Liver (tissue), 3 donors: ENCODE data around the gene EYA4.

ENCODE experiments used
- GABPA ChIP-seq, 2 donors: IDR thresholded peaks in 1 of 2; conservative IDR thresholded peaks in 1 of 2; 2 replicates each; pipeline ENCODE4 v1.6.1; 2016; ENCODE audit warnings: antibody characterized with exemption in 2 of 2, mild to moderate bottlenecking in 1 of 2, moderate library complexity in 1 of 2
- JUND ChIP-seq, 2 donors: IDR thresholded peaks; 2 replicates each; pipeline ENCODE4 v1.6.1; 2016; ENCODE audit warnings: antibody characterized with exemption in 2 of 2
- MAX ChIP-seq: IDR thresholded peaks from 2 replicates; pipeline ENCODE4 v1.6.1; 2016; ENCODE audit warnings: antibody characterized with exemption
- NR2F2 ChIP-seq: IDR thresholded peaks from 2 replicates; pipeline ENCODE4 v1.6.1; 2016; ENCODE audit warnings: antibody characterized with exemption
- RAD21 ChIP-seq, 2 donors: IDR thresholded peaks; 2 replicates each; pipeline ENCODE4 v1.6.1; 2016; ENCODE audit warnings: antibody characterized with exemption in 2 of 2, mild to moderate bottlenecking in 2 of 2
- RXRA ChIP-seq, 2 donors: IDR thresholded peaks; 2 replicates each; pipeline ENCODE4 v1.6.1; 2017 to 2018; ENCODE audit warnings: antibody characterized with exemption in 2 of 2, mild to moderate bottlenecking in 1 of 2
- TAF1 ChIP-seq: conservative IDR thresholded peaks from 2 replicates; pipeline ENCODE4 v1.6.1; 2016; ENCODE audit warnings: antibody characterized with exemption, mild to moderate bottlenecking
- YY1 ChIP-seq: IDR thresholded peaks from 2 replicates; pipeline ENCODE4 v1.6.1; 2016; ENCODE audit warnings: antibody characterized with exemption, mild to moderate bottlenecking
- TF ChIP-seq, protein P1 (sequence below): IDR thresholded peaks from 2 replicates; pipeline ENCODE4 v1.6.1; 2016; ENCODE audit warnings: antibody characterized with exemption, mild to moderate bottlenecking
- TF ChIP-seq, protein P2 (sequence below): fragments of 150-350 bp; IDR thresholded peaks from 2 replicates; pipeline ENCODE4 v1.5.1; 2017; ENCODE audit warnings: improper control_type of control experiment, low read depth, low read length; ENCODE audit not compliant: missing input control
- TF ChIP-seq, protein P3 (sequence below): IDR thresholded peaks from 2 replicates; pipeline ENCODE4 v1.6.1; 2016; ENCODE audit warnings: antibody characterized with exemption
- donor health status: healthy.
- donor health status: healthy.

DNA sequence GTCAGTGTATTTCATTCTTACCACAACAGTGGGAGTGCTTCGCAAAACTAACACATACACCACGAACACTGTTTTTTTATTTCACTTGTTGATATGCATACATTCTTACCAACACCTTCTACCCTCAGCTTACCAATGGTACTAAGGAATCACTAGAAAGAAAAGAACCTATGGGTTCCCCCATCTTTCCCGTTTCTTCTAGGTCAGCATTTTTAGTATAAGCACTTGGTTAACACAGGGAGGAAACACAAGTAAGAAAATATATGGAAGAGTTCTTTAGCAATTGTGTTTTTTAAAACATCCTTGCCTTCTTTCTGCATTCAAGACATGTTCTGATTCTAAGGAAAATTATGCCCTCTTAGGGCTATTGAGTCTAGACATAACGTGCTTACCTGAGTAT is 39.9 kb upstream of the EYA4 start:
- TF ChIP-seq YY1, result no peak
- TF ChIP-seq, protein P1, sequence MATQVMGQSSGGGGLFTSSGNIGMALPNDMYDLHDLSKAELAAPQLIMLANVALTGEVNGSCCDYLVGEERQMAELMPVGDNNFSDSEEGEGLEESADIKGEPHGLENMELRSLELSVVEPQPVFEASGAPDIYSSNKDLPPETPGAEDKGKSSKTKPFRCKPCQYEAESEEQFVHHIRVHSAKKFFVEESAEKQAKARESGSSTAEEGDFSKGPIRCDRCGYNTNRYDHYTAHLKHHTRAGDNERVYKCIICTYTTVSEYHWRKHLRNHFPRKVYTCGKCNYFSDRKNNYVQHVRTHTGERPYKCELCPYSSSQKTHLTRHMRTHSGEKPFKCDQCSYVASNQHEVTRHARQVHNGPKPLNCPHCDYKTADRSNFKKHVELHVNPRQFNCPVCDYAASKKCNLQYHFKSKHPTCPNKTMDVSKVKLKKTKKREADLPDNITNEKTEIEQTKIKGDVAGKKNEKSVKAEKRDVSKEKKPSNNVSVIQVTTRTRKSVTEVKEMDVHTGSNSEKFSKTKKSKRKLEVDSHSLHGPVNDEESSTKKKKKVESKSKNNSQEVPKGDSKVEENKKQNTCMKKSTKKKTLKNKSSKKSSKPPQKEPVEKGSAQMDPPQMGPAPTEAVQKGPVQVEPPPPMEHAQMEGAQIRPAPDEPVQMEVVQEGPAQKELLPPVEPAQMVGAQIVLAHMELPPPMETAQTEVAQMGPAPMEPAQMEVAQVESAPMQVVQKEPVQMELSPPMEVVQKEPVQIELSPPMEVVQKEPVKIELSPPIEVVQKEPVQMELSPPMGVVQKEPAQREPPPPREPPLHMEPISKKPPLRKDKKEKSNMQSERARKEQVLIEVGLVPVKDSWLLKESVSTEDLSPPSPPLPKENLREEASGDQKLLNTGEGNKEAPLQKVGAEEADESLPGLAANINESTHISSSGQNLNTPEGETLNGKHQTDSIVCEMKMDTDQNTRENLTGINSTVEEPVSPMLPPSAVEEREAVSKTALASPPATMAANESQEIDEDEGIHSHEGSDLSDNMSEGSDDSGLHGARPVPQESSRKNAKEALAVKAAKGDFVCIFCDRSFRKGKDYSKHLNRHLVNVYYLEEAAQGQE, result no peak
- no peak for TF ChIP-seq TAF1
- TF ChIP-seq, protein P2, sequence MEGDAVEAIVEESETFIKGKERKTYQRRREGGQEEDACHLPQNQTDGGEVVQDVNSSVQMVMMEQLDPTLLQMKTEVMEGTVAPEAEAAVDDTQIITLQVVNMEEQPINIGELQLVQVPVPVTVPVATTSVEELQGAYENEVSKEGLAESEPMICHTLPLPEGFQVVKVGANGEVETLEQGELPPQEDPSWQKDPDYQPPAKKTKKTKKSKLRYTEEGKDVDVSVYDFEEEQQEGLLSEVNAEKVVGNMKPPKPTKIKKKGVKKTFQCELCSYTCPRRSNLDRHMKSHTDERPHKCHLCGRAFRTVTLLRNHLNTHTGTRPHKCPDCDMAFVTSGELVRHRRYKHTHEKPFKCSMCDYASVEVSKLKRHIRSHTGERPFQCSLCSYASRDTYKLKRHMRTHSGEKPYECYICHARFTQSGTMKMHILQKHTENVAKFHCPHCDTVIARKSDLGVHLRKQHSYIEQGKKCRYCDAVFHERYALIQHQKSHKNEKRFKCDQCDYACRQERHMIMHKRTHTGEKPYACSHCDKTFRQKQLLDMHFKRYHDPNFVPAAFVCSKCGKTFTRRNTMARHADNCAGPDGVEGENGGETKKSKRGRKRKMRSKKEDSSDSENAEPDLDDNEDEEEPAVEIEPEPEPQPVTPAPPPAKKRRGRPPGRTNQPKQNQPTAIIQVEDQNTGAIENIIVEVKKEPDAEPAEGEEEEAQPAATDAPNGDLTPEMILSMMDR, result no peak
- TF ChIP-seq RAD21 (IDR thresholded peaks at IDR 0.05), result no peak
- no peak for TF ChIP-seq GABPA (IDR thresholded peaks at IDR 0.05 in 1 of 2, conservative IDR thresholded peaks at IDR 0.05 in 1 of 2)
- TF ChIP-seq, protein P3, sequence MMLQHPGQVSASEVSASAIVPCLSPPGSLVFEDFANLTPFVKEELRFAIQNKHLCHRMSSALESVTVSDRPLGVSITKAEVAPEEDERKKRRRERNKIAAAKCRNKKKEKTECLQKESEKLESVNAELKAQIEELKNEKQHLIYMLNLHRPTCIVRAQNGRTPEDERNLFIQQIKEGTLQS, result no peak
- no peak for TF ChIP-seq NR2F2
- TF ChIP-seq JUND (IDR thresholded peaks at IDR 0.05), result no peak
- TF ChIP-seq RXRA (IDR thresholded peaks at IDR 0.05), result no peak
- no peak for TF ChIP-seq MAX
